OCI-LY1 (cell line): ENCODE results near the gene ARHGDIA.

Source experiments
- CTCF ChIP-seq: fragments of 200-600 bp; sonication (generic), shearing (Covaris generic); IDR thresholded peaks from 2 replicates; pipeline ENCODE4 v1.5.1; 2017; ENCODE audit warnings: mild to moderate bottlenecking, antibody characterized with exemption, low read length, moderate library complexity, mixed read lengths
- EZH2 ChIP-seq: fragments of 200-600 bp; sonication (generic), shearing (Covaris generic); IDR thresholded peaks from 2 replicates; pipeline ENCODE4 v1.8.0; 2017; ENCODE audit warnings: borderline replicate concordance, mixed run types, mild to moderate bottlenecking, antibody characterized with exemption, low read length, moderate library complexity, mixed read lengths

- TF ChIP-seq CTCF (no peak), EZH2 (no peak)
These were observed 39.7 kb upstream of the ARHGDIA start for GRCh38 chr17:81910840-81911276.
